IMR-90 (cell line): ENCODE data around the gene NKRF. TPM values are rescaled to one million over a fixed set of nuclear protein-coding genes. Genes with fewer than 3 reads are reported as not detected.
A peak's percentile ranks its signal among the peaks of the same experiment; 100 is the strongest.

Experiments used
- ATAC-seq: fragments of 200-7000 bp; cut with Tn5 transposase; 2 replicates; pipeline ENCODE4 v1.9.1; 2020; ENCODE audit warnings: low read depth, mild to moderate bottlenecking, moderate library complexity
- BruUV-seq: library from RNA; stranded (reverse); fragments of 400-500 nt; replicated peaks from 2 replicates; lab custom pipeline; 2021; lab: Mats Ljungman, UMichigan
- CTCF ChIA-PET: fragments of 300-600 bp; formaldehyde crosslinking; extraction: SDS; loops from one replicate; lab custom pipeline; 2021; ENCODE audit warnings: antibody characterized with exemption; lab: Yijun Ruan, JAX
- POLR2A ChIA-PET: fragments of 300-600 bp; sonication (Branson Sonifier 250); formaldehyde crosslinking; loops from one replicate; lab custom pipeline; 2022; ENCODE audit warnings: antibody characterized with exemption; ENCODE audit not compliant: unreplicated experiment; lab: Charles Lee
- DNase-seq: peaks from one replicate; pipeline ENCODE4 v3.0.0; 2013
- H2AFZ ChIP-seq: replicated peaks from 2 replicates; pipeline ENCODE3; 2013; ENCODE audit warnings: low read length, mild to moderate bottlenecking; ENCODE audit not compliant: poor library complexity
- H2AK5ac ChIP-seq: 2 replicates; pipeline ENCODE4 v1.6.1; 2013; ENCODE audit warnings: low read depth, low read length, inconsistent platforms
- H2AK9ac ChIP-seq: replicated peaks from 2 replicates; pipeline ENCODE3; 2013; ENCODE audit warnings: mild to moderate bottlenecking, low read depth, low read length, moderate library complexity; ENCODE audit not compliant: poor library complexity
- H2BK120ac ChIP-seq: 2 replicates; pipeline ENCODE4 v1.6.1; 2013; ENCODE audit warnings: low read depth, low read length, inconsistent platforms
- H2BK15ac ChIP-seq: 3 replicates; pipeline ENCODE4 v1.6.1; 2013; ENCODE audit warnings: low read depth, low read length, inconsistent platforms
- H2BK20ac ChIP-seq: 2 replicates; pipeline ENCODE4 v1.6.1; 2013; ENCODE audit warnings: low read depth, mild to moderate bottlenecking, inconsistent platforms, low read length, moderate library complexity
- H2BK5ac ChIP-seq: 2 replicates; pipeline ENCODE4 v1.6.1; 2013; ENCODE audit warnings: mild to moderate bottlenecking, low read depth, low read length, inconsistent platforms; ENCODE audit not compliant: poor library complexity, severe bottlenecking
- H3K14ac ChIP-seq: replicated peaks from 2 replicates; pipeline ENCODE4 v1.6.1; 2013; ENCODE audit warnings: low read depth, low read length, inconsistent platforms
- H3K18ac ChIP-seq: 2 replicates; pipeline ENCODE4 v1.6.1; 2013; ENCODE audit warnings: low read depth, low read length, control low read depth
- H3K23ac ChIP-seq: 2 replicates; pipeline ENCODE4 v1.6.1; 2013; ENCODE audit warnings: low read depth, low read length, inconsistent platforms
- H3K27ac ChIP-seq: 2 replicates; pipeline ENCODE4 v1.5.1; 2013; ENCODE audit warnings: mild to moderate bottlenecking, control low read depth, low read length; ENCODE audit not compliant: insufficient read depth
- H3K27me3 ChIP-seq: 2 replicates; pipeline ENCODE4 v1.6.1; 2013; ENCODE audit warnings: low read length; ENCODE audit not compliant: control insufficient read depth, insufficient read depth
- H3K36me3 ChIP-seq: 2 replicates; pipeline ENCODE4 v1.6.1; 2013; ENCODE audit warnings: low read length, mixed read lengths; ENCODE audit not compliant: control insufficient read depth, insufficient read depth
- H3K4ac ChIP-seq: 2 replicates; pipeline ENCODE4 v1.6.1; 2013; ENCODE audit warnings: low read depth, low read length, inconsistent platforms
- H3K4me1 ChIP-seq: 2 replicates; pipeline ENCODE4 v1.6.1; 2013; ENCODE audit warnings: low read length, mixed read lengths; ENCODE audit not compliant: control insufficient read depth, insufficient read depth
- H3K4me2 ChIP-seq: 2 replicates; pipeline ENCODE4 v1.6.1; 2013; ENCODE audit warnings: low read depth, mild to moderate bottlenecking, control low read depth, low read length, moderate library complexity
- H3K4me3 ChIP-seq: 2 replicates; pipeline ENCODE4 v1.5.1; 2013; ENCODE audit warnings: low read depth, mild to moderate bottlenecking, control low read depth, low read length, moderate library complexity; ENCODE audit not compliant: insufficient read depth
- H3K56ac ChIP-seq: 2 replicates; pipeline ENCODE4 v1.6.1; 2013; ENCODE audit warnings: low read length, inconsistent platforms; ENCODE audit not compliant: insufficient read depth; ENCODE audit errors: extremely low read depth
- H3K79me1 ChIP-seq, 2 experiments: 2 replicates each; pipeline ENCODE4 v1.6.1; 2013; ENCODE audit warnings: low read length in 2 of 2, inconsistent platforms in 1 of 2, low read depth in 1 of 2
- H3K9ac ChIP-seq: 2 replicates; pipeline ENCODE4 v1.6.1; 2013; ENCODE audit warnings: low read depth, low read length, control low read depth
- H3K9me1 ChIP-seq: 2 replicates; pipeline ENCODE4 v1.6.1; 2013; ENCODE audit warnings: low read length, inconsistent platforms; ENCODE audit not compliant: insufficient read depth
- H3K9me3 ChIP-seq: 2 replicates; pipeline ENCODE4 v1.6.1; 2013; ENCODE audit warnings: low read length; ENCODE audit not compliant: control insufficient read depth, insufficient read depth
- H4K20me1 ChIP-seq: 2 replicates; pipeline ENCODE4 v1.6.1; 2013; ENCODE audit warnings: low read length, inconsistent platforms; ENCODE audit not compliant: insufficient read depth
- H4K5ac ChIP-seq: 2 replicates; pipeline ENCODE4 v1.6.1; 2013; ENCODE audit warnings: mild to moderate bottlenecking, low read depth, low read length, control low read depth
- H4K8ac ChIP-seq, 2 experiments: 2 replicates each; pipeline ENCODE4 v1.6.1; 2013; ENCODE audit warnings: low read depth in 2 of 2, low read length in 2 of 2, control low read depth in 1 of 2, inconsistent platforms in 1 of 2
- H4K91ac ChIP-seq: 2 replicates; pipeline ENCODE4 v1.6.1; 2013; ENCODE audit warnings: low read depth, low read length, inconsistent platforms; ENCODE audit not compliant: insufficient read depth
- CTCF ChIP-seq: conservative IDR thresholded peaks from 2 replicates; pipeline ENCODE4 v1.5.1; 2012; ENCODE audit warnings: mild to moderate bottlenecking, low read depth, low read length, improper control_type of control experiment
- FOS ChIP-seq: fragments of 150-350 bp; IDR thresholded peaks from 2 replicates; pipeline ENCODE4 v1.6.1; 2016; ENCODE audit warnings: low read depth, low read length
- MAFK ChIP-seq: IDR thresholded peaks from 2 replicates; pipeline ENCODE4 v1.6.1; 2012; ENCODE audit warnings: low read depth, low read length, improper control_type of control experiment
- SMC3 ChIP-seq: fragments of 150-350 bp; IDR thresholded peaks from 2 replicates; pipeline ENCODE4 v1.6.1; 2016; ENCODE audit warnings: low read depth, mild to moderate bottlenecking, antibody characterized with exemption, low read length, moderate library complexity
- WGBS, 2 experiments: methylation state at CpG; one replicate each; pipeline versions ENCODE4 v1.1.5 to v1.1.7; 2013; ENCODE audit warnings: missing lambda C conversion rate in 2 of 2; ENCODE audit not compliant: insufficient read length in 1 of 2; ENCODE audit errors: extremely low coverage in 2 of 2; 5-methylcytosine and 5-hydroxymethylcytosine counted together
- dilution Hi-C: fragments of 300-500 bp; cut with HindIII; formaldehyde crosslinking; loops from one replicate; pipeline ENCODE4 v1.14.3; 2018; ENCODE audit warnings: low sequenced_read_pairs; ENCODE audit not compliant: unreplicated experiment
- in situ Hi-C: fragments of 300-500 bp; cut with MboI; formaldehyde crosslinking; loops from 3 replicates; pipeline ENCODE4 v1.14.3; 2019; ENCODE audit warnings: low sequenced_read_pairs, inconsistent platforms, mixed read lengths
- intact Hi-C: fragments of 100-400 bp; cut with micrococcal nuclease; formaldehyde crosslinking; loops from 2 replicates; pipeline ENCODE4 v1.10.0; 2022
- polyA plus RNA-seq, 3 experiments: library from polyadenylated mRNA; depleted of rRNA; stranded (reverse); fragments of >200 nt; gene quantifications; 2 replicates each; pipeline ENCODE4 v1.2.3, GENCODE V29; 2012; ENCODE audit warnings: low replicate concordance in 1 of 3
- total RNA-seq: library from RNA; depleted of rRNA; stranded (reverse); fragments of >200 nt; gene quantifications from 2 replicates; pipeline ENCODE4 v1.2.3, GENCODE V29; 2012

Gene NKRF
- total and polyA plus RNA-seq, 2 of the 4 experiments (the other 2 are of a cell fraction), result 2.2 to 4.1 TPM

GRCh38 chrX:119654112-119654531, 47.9 kb upstream of the NKRF start:
- Histone ChIP-seq H3K4me1 (no peaks in the 10 kb centered on the region), H3K4me2 (no peak overlapping the region), H2BK15ac (no peak overlapping the region), H3K27ac (no peak overlapping the region), H3K23ac (no peak overlapping the region), H3K18ac (no peak overlapping the region), H2BK120ac (no peak overlapping the region), H3K4ac (no peak overlapping the region), H2AFZ (no peak overlapping the region), H2AK5ac (no peak overlapping the region), H2BK5ac (no peak overlapping the region), H4K8ac (no peak overlapping the region), H4K91ac (no peak overlapping the region), H3K56ac (no peak overlapping the region), H3K9me3 (no peaks in the 10 kb centered on the region), H3K27me3 (no peaks in the 10 kb centered on the region), H3K9me1 (no peaks in the 10 kb centered on the region), H4K5ac (no peak overlapping the region), H3K14ac (no peak overlapping the region), H2BK20ac (no peak overlapping the region), H3K4me3 (no peak overlapping the region), H4K20me1 (no peaks in the 10 kb centered on the region), H3K79me1 (no peaks in the 10 kb centered on the region), H2AK9ac (no peak overlapping the region), H3K36me3 (peaks cover 3% of the 10 kb centered on the region; the same call in 1 of the 2 replicates), H3K9ac (no peak overlapping the region)
- POLR2A ChIA-PET, result no interaction called here
- CTCF ChIA-PET, result no interaction called here
- 67% methylated on average over 6 of the region's 8 CpGs; no CpG with 5 or more reads in 1 of the 2 experiments for WGBS, 2 experiments
- dilution Hi-C loops, result no loop called here
- intact Hi-C loops, result no loop called here
- DNase-seq (peak; percentile 54), ATAC-seq (no peak)
- TF ChIP-seq CTCF (peak; percentile 25; the same call in 1 of the 2 replicates), FOS (no peak), SMC3 (no peak), MAFK (no peak)
- BruUV-seq, result no TSS peak
- in situ Hi-C loops, result no loop called here
